Measurements from ENCODE around the gene CDCP2.

Gene CDCP2

GRCh38 chr1:54122135-54122751 is 30.6 kb downstream of the CDCP2 start:
- DNase-seq (ENCODE audit: low read depth, low spot score) = no peak
- in situ Hi-C loops (cut with HindIII; ENCODE audit: low sequenced_read_pairs) = no loop called here
- H3K4me3 ChIP-seq (ENCODE audit: low read depth, low read length) = no peak overlapping the region
- TF ChIP-seq CTCF (IDR thresholded peaks at IDR 0.05; ENCODE audit: low read depth, low read length) = no peak

- in situ Hi-C loops (cut with HindIII; ENCODE audit: low sequenced_read_pairs) = no loop called here
- peak; percentile 78 for DNase-seq (ENCODE audit: low read depth, low spot score)
- peak overlapping the region; percentile 10 for H3K4me3 ChIP-seq (ENCODE audit: low read depth, low read length)
- TF ChIP-seq CTCF (IDR thresholded peaks at IDR 0.05; ENCODE audit: low read depth, low read length) = peak; percentile 90
These were observed 31.2 kb downstream of the CDCP2 start for GRCh38 chr1:54121482-54122134.

- in situ Hi-C loops (cut with HindIII; ENCODE audit: low sequenced_read_pairs) = no loop called here
- peak overlapping the region; percentile 10 for H3K4me3 ChIP-seq (ENCODE audit: low read depth, low read length)
- no peak for TF ChIP-seq CTCF (IDR thresholded peaks at IDR 0.05; ENCODE audit: low read depth, low read length)
- DNase-seq (ENCODE audit: low read depth, low spot score) = no peak
These were observed 31.9 kb downstream of the CDCP2 start for GRCh38 chr1:54120698-54121481.

GRCh38 chr1:54120018-54120697 is 32.6 kb downstream of the CDCP2 start:
- in situ Hi-C loops (cut with HindIII; ENCODE audit: low sequenced_read_pairs) = no loop called here
- TF ChIP-seq CTCF (IDR thresholded peaks at IDR 0.05; ENCODE audit: low read depth, low read length) = no peak
- DNase-seq (ENCODE audit: low read depth, low spot score) = no peak
- no peak overlapping the region for H3K4me3 ChIP-seq (ENCODE audit: low read depth, low read length)

GRCh38 chr1:54118704-54119103 is 34.1 kb downstream of the CDCP2 start:
- in situ Hi-C loops (cut with HindIII; ENCODE audit: low sequenced_read_pairs) = no loop called here
- peak; percentile 76 for DNase-seq (ENCODE audit: low read depth, low spot score)
- no peak for TF ChIP-seq CTCF (IDR thresholded peaks at IDR 0.05; ENCODE audit: low read depth, low read length)
- no peak overlapping the region for H3K4me3 ChIP-seq (ENCODE audit: low read depth, low read length)

- no peak for TF ChIP-seq CTCF (IDR thresholded peaks at IDR 0.05; ENCODE audit: low read depth, low read length)
- in situ Hi-C loops (cut with HindIII; ENCODE audit: low sequenced_read_pairs) = no loop called here
- no peak overlapping the region for H3K4me3 ChIP-seq (ENCODE audit: low read depth, low read length)
- DNase-seq (ENCODE audit: low read depth, low spot score) = no peak
These were observed 34.8 kb downstream of the CDCP2 start for GRCh38 chr1:54117815-54118563.
